Measurements from ENCODE around the gene ARMS2.

Gene ARMS2

GRCh38 chr10:122454071-122454470, 382 bp upstream of the ARMS2 start:
- DNase-seq = no peak

- DNase-seq = no peak
Measured at GRCh38 chr10:122455376-122456079, 1.1 kb downstream of the ARMS2 start.

- DNase-seq = no peak
Measured at GRCh38 chr10:122457934-122458333, 3.5 kb downstream of the ARMS2 start.

GRCh38 chr10:122458693-122459092, 4.2 kb downstream of the ARMS2 start:
- DNase-seq = no peak

GRCh38 chr10:122459561-122460273, 5.3 kb downstream of the ARMS2 start:
- DNase-seq = no peak

GRCh38 chr10:122460891-122461293, 6.4 kb downstream of the ARMS2 start:
- no peak for DNase-seq

GRCh38 chr10:122461367-122461728, 6.9 kb downstream of the ARMS2 start, which contains the start of gene HTRA1:
Gene HTRA1 (plus strand): TSS chr10:122461553. CDS start chr10:122461653, 100 bp downstream.
- DNase-seq = no peak

- no peak for DNase-seq
Measured at GRCh38 chr10:122461729-122462532, 7.5 kb downstream of the ARMS2 start.

- no peak for DNase-seq
Measured at GRCh38 chr10:122462533-122463465, 8.3 kb downstream of the ARMS2 start.

GRCh38 chr10:122463466-122464249, 9.2 kb downstream of the ARMS2 start:
- DNase-seq = no peak

- no peak for DNase-seq
Measured at GRCh38 chr10:122464250-122464510, 9.7 kb downstream of the ARMS2 start.

- no peak for DNase-seq
Measured at GRCh38 chr10:122464586-122464985, 10.1 kb downstream of the ARMS2 start.

GRCh38 chr10:122465401-122466040, 11.1 kb downstream of the ARMS2 start:
- DNase-seq = no peak

GRCh38 chr10:122466951-122467381, 12.5 kb downstream of the ARMS2 start:
- DNase-seq = no peak

- DNase-seq = no peak
Measured at GRCh38 chr10:122467701-122468100, 13.2 kb downstream of the ARMS2 start.

- DNase-seq = no peak
Measured at GRCh38 chr10:122468307-122468925, 14.0 kb downstream of the ARMS2 start.

GRCh38 chr10:122468926-122469781, 14.7 kb downstream of the ARMS2 start:
- DNase-seq = no peak

- no peak for DNase-seq
Measured at GRCh38 chr10:122469848-122470247, 15.4 kb downstream of the ARMS2 start.

- no peak for DNase-seq
Measured at GRCh38 chr10:122471531-122472177, 17.2 kb downstream of the ARMS2 start.
